DOHH2 (cell line): ENCODE data around the gene ABCG1.

Source experiments
- CTCF ChIP-seq: fragments of 200-600 bp; sonication (generic); IDR thresholded peaks from one replicate; pipeline ENCODE4 v1.5.1; 2014; ENCODE audit warnings: antibody characterized with exemption, mild to moderate bottlenecking, low read depth, low read length; ENCODE audit not compliant: poor library complexity, severe bottlenecking
- EZH2phosphoT487 ChIP-seq: fragments of 200-600 bp; sonication (generic); IDR thresholded peaks from 2 replicates; pipeline ENCODE4 v1.6.1; 2017; ENCODE audit warnings: borderline replicate concordance, mild to moderate bottlenecking, antibody characterized with exemption, low read length, moderate library complexity, mixed read lengths

GRCh38 chr21:42250422-42251403 is 31.8 kb downstream of the ABCG1 start:
- TF ChIP-seq CTCF (no peak), EZH2phosphoT487 (no peak)
